ENCODE results near the gene CITED2. TPM values are rescaled to one million over a fixed set of nuclear protein-coding genes. Genes with fewer than 3 reads are reported as not detected.

The CITED2 gene
- total and polyA plus RNA-seq, 2 donors from 2014 or later = 72.1 to 215 TPM

GRCh38 chr6:139378882-139379341 lies 4.5 kb upstream of the CITED2 start:
- TF ChIP-seq CTCF (IDR thresholded peaks at IDR 0.05; ENCODE audit: borderline replicate concordance, extremely low read depth, insufficient read depth) = no peak
- no peak for DNase-seq
- Histone ChIP-seq H3K27me3 (ENCODE audit: control insufficient read depth, insufficient read depth, low read length) (no peaks in the 10 kb centered on the region), H3K4me3 (ENCODE audit: low read length in 3 of 3) (no peak overlapping the region), H3K4me1 (ENCODE audit: control insufficient read depth in 2 of 3, insufficient read depth in 2 of 3, low read depth in 1 of 3, low read length in 3 of 3) (peaks cover 0 to 2% (median 0%) of the 10 kb centered on the region in 3 donors), H3K9me3 (ENCODE audit: control insufficient read depth in 2 of 3, insufficient read depth in 1 of 3, low read length in 3 of 3) (no peaks in the 10 kb centered on the region), H3K27ac (ENCODE audit: low read depth in 2 of 2, low read length in 2 of 2) (no peak overlapping the region), H3K36me3 (ENCODE audit: control insufficient read depth in 2 of 3, insufficient read depth in 3 of 3, low read length in 3 of 3) (no peaks in the 10 kb centered on the region), H3K9ac (ENCODE audit: low read length in 3 of 3) (no peak overlapping the region)
- FAIRE-seq = no peak
- intact Hi-C loops (cut with DNase I) = loop anchor here (10.0 kb wide), 1 partner anchor 676 kb away; no protein-coding TSS in a partner anchor

- no peak for FAIRE-seq
Measured at GRCh38 chr6:139378226-139378625, 3.8 kb upstream of the CITED2 start.

GRCh38 chr6:139376604-139377218 lies 2.3 kb upstream of the CITED2 start:
- Histone ChIP-seq H3K27ac (ENCODE audit: low read depth in 2 of 2, low read length in 2 of 2) (peak overlapping the region; percentile 98 to 99), H3K9me3 (ENCODE audit: control insufficient read depth in 2 of 3, insufficient read depth in 1 of 3, low read length in 3 of 3) (no peaks in the 10 kb centered on the region), H3K4me1 (ENCODE audit: control insufficient read depth in 2 of 3, insufficient read depth in 2 of 3, low read depth in 1 of 3, low read length in 3 of 3) (peaks cover 0 to 2% (median 0%) of the 10 kb centered on the region in 3 donors), H3K27me3 (ENCODE audit: control insufficient read depth, insufficient read depth, low read length) (no peaks in the 10 kb centered on the region), H3K36me3 (ENCODE audit: control insufficient read depth in 2 of 3, insufficient read depth in 3 of 3, low read length in 3 of 3) (peaks cover 0 to 8% (median 5%) of the 10 kb centered on the region in 3 donors), H3K4me3 (ENCODE audit: low read length in 3 of 3) (peak overlapping the region; percentile 71 to 97 (median 86)), H3K9ac (ENCODE audit: low read length in 3 of 3) (peak overlapping the region in 2 of 3 donors; percentile 57 to 92)
- FAIRE-seq (no peak), DNase-seq (peak in 4 of 5 donors; percentile 54 to 80 (median 63))
- intact Hi-C loops (cut with DNase I) = loop anchor here (10.0 kb wide), 1 partner anchor 678 kb away; no protein-coding TSS in a partner anchor
- peak; percentile 12 for TF ChIP-seq CTCF (IDR thresholded peaks at IDR 0.05; ENCODE audit: borderline replicate concordance, extremely low read depth, insufficient read depth)

More at GRCh38 chr6:139378226-139378625, 3.8 kb upstream of the CITED2 start:
- Histone ChIP-seq H3K4me1 (ENCODE audit: control insufficient read depth in 2 of 3, insufficient read depth in 2 of 3, low read depth in 1 of 3, low read length in 3 of 3) (peaks cover 0 to 2% (median 0%) of the 10 kb centered on the region in 3 donors), H3K4me3 (ENCODE audit: low read length in 3 of 3) (no peak overlapping the region), H3K9me3 (ENCODE audit: control insufficient read depth in 2 of 3, insufficient read depth in 1 of 3, low read length in 3 of 3) (no peaks in the 10 kb centered on the region), H3K36me3 (ENCODE audit: control insufficient read depth in 2 of 3, insufficient read depth in 3 of 3, low read length in 3 of 3) (no peaks in the 10 kb centered on the region), H3K27ac (ENCODE audit: low read depth in 2 of 2, low read length in 2 of 2) (no peak overlapping the region), H3K9ac (ENCODE audit: low read length in 3 of 3) (no peak overlapping the region), H3K27me3 (ENCODE audit: control insufficient read depth, insufficient read depth, low read length) (no peaks in the 10 kb centered on the region)
- intact Hi-C loops (cut with DNase I) = loop anchor here (10.0 kb wide), 1 partner anchor 677 kb away; no protein-coding TSS in a partner anchor
- TF ChIP-seq CTCF (IDR thresholded peaks at IDR 0.05; ENCODE audit: borderline replicate concordance, extremely low read depth, insufficient read depth) = no peak
- DNase-seq = no peak

All from kidney (tissue), 14 donors.